ENCODE data around the gene MID1.

- no peak for TF ChIP-seq EZH2 (IDR thresholded peaks at IDR 0.05; ENCODE audit: borderline replicate concordance, low read depth, low read length, severe bottlenecking)
- TF ChIP-seq, protein P1, sequence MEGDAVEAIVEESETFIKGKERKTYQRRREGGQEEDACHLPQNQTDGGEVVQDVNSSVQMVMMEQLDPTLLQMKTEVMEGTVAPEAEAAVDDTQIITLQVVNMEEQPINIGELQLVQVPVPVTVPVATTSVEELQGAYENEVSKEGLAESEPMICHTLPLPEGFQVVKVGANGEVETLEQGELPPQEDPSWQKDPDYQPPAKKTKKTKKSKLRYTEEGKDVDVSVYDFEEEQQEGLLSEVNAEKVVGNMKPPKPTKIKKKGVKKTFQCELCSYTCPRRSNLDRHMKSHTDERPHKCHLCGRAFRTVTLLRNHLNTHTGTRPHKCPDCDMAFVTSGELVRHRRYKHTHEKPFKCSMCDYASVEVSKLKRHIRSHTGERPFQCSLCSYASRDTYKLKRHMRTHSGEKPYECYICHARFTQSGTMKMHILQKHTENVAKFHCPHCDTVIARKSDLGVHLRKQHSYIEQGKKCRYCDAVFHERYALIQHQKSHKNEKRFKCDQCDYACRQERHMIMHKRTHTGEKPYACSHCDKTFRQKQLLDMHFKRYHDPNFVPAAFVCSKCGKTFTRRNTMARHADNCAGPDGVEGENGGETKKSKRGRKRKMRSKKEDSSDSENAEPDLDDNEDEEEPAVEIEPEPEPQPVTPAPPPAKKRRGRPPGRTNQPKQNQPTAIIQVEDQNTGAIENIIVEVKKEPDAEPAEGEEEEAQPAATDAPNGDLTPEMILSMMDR (IDR thresholded peaks at IDR 0.05; ENCODE audit: borderline replicate concordance, extremely low read depth, low read length, poor library complexity, severe bottlenecking) = no peak
These were observed 91.0 kb downstream of the MID1 start for GRCh38 chrX:10529344-10529743.
